GM21367 (cell line): Measurements from ENCODE around the gene KIF1C.

Experiments used
- ATAC-seq: cut with Tn5 transposase; IDR thresholded peaks from one replicate; pipeline ENCODE4 v1.9.1; 2021; ENCODE audit not compliant: unreplicated experiment

Gene KIF1C

GRCh38 chr17:4997302-4998026, at the start of gene KIF1C, which contains the start of gene INCA1:
Gene KIF1C (plus strand): TSS chr17:4997950. CDS start chr17:5000247, 2,297 bp downstream.
Gene INCA1 (minus strand): TSS chr17:4997522. CDS start chr17:4994437, 3,085 bp downstream.
- ATAC-seq, result peak; percentile 72

DNA sequence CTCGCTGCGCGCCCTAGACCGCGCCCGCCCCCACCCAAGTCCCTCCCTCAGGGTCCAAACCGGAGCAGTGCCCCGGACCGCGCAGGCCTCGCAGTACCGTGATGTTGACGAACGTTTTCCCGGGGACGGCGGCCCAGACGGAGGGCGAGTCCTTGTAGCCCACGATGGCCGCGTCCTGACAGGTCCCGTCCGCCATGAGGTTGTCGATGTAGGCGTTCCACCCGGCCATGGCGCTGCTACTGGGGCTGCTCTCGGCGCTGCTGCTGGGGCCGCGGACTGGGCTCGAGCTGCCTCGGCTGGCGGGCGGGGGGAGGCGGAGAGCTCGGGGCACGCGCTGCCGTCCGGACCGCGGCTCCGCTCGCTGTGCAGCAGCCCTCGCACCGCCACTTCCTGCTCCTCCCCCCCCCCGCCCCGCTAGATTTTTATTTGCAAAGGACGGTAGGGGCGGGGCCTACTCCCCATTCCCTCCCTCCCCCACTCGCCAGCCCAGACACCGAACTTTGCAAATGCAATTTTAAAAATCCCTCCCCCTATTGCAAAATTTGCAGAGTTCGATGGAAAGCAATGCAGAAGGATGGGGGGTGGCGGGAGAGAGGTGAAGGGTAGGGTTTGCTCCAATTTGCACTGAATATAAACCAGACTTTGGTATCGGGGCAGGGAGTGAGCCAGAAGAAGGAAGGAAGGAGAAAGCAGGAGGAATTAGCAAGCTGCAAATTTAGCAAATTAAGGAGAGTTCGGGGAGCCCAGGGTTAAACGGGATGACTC, 49.4 kb upstream of the KIF1C start, which contains the start of gene PFN1:
TSS of gene PFN1 (minus strand) at position 365 of the 765 bp plus-strand sequence. CDS start at position 229, 136 bp downstream.
- ATAC-seq, result no peak

DNA sequence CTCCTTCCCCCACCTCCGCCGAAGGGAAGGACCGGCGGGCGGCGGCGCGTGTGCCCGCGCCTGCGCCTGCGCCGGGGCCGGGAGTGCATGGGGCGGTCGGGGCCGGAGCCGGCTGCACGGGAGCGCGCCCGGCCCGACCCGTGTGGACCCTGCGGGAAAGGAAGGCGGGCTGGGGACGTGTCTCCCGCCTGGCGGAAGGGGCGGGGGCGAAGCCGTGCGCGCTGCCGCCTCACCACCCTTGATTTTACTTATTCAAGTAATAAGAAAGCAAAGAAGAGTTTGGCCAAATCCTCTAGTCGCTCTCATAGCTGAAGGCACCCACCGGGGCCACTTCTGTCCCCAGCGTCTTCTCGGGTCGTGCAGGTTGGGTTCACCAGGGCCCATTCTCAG, 48.8 kb upstream of the KIF1C start:
- ATAC-seq, result no peak

GRCh38 chr17:4949321-4950074, 48.3 kb upstream of the KIF1C start:
- ATAC-seq, result no peak

GRCh38 chr17:4950075-4950745, 47.5 kb upstream of the KIF1C start:
- no peak for ATAC-seq

DNA sequence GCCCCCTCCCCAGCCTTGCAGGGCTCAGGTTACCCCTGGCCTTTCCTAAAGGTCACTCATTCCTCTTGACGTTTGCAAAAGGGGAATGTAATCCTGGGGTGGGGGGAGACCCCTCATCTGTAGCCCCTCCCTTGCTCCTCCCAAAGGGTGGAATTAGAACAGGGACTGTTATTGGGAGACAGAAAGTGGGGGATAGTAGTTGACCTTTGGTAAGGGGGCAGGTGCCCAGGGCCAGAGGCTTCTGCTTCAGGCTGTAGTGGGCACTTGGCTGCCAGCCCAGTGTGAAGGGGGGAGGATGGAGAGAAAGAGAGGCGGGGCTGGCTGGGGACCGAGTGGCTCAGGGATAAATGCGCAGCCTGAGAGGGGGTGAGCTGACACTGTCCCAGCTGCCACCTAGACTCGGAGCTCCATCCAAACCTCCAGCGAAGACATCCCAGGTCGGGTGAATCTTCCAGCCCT, 47.0 kb upstream of the KIF1C start, which contains the start of gene ENO3:
TSS of gene ENO3 (plus strand) at position 374 of the 459 bp plus-strand sequence. CDS start 711 bp downstream, outside the sequence.
- ATAC-seq, result no peak

DNA sequence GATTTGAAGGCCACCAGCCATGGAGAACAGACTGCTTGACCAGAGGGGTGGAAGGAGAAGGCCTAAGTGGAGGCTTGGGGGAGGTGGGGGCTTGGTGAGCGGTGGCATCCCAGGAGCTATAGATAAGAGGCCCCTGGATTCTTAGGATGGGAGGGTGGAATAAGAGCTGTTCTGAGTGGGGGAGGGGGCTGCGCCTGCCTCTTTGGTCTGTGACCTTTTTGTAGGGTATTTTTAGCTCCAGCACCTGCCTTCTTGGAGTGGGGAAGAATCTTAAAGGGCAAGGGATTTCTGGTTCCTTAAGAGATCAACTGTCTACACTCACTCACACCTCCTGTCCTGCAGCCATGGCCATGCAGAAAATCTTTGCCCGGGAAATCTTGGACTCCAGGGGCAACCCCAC, 46.3 kb upstream of the KIF1C start:
- ATAC-seq, result no peak

DNA sequence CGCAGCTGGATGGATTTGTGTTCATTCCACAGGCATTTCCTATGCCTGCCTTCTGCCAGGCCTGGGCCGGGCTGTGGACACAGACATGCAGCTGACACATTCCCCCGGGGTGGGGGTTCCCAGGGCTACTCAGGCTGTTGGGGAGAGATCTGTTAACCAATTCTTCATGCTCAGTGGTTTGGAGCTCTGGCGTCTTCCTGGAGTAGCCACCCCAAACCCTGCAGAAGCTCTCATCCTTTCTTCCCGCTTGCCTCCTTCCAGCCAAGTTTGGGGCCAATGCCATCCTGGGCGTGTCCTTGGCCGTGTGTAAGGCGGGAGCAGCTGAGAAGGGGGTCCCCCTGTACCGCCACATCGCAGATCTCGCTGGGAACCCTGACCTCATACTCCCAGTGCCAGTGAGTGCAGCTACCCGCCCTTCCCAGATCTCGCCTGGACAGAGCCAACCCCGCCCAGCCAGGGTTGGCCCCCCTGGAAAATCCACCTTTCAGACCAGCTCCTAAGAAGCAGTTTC, 44.2 kb upstream of the KIF1C start:
- no peak for ATAC-seq

DNA sequence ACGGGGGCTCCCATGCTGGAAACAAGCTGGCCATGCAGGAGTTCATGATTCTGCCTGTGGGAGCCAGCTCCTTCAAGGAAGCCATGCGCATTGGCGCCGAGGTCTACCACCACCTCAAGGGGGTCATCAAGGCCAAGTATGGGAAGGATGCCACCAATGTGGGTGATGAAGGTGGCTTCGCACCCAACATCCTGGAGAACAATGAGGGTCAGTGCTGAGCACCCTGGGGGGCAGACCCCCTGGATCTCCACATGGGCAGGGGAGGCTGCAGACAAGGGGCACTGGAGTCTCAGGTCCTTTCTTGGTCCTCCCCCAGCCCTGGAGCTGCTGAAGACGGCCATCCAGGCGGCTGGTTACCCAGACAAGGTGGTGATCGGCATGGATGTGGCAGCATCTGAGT, 42.7 kb upstream of the KIF1C start:
- no peak for ATAC-seq

- ATAC-seq, result no peak
Measured at GRCh38 chr17:4956493-4957061, 41.2 kb upstream of the KIF1C start.

DNA sequence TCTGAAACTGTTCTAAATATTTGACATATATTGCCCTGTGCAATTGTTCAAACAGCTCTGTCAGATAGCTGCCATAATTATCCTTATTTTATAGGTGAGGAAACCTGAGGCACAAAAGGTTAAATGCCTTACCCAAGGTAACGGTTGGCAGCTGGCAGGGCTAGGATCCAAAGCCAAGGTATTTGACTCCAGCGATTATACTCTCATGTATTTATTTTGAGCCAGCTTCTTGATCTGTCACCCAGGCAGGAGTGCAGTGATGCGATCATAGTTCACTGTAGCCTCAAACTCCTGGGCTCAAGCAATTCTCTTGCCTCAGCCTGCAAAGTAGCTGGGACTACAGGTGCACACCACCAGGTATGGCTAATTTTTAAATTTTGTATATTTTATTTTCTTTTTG, 39.6 kb upstream of the KIF1C start:
- ATAC-seq, result no peak

GRCh38 chr17:4959261-4959965, 38.3 kb upstream of the KIF1C start:
- no peak for ATAC-seq

DNA sequence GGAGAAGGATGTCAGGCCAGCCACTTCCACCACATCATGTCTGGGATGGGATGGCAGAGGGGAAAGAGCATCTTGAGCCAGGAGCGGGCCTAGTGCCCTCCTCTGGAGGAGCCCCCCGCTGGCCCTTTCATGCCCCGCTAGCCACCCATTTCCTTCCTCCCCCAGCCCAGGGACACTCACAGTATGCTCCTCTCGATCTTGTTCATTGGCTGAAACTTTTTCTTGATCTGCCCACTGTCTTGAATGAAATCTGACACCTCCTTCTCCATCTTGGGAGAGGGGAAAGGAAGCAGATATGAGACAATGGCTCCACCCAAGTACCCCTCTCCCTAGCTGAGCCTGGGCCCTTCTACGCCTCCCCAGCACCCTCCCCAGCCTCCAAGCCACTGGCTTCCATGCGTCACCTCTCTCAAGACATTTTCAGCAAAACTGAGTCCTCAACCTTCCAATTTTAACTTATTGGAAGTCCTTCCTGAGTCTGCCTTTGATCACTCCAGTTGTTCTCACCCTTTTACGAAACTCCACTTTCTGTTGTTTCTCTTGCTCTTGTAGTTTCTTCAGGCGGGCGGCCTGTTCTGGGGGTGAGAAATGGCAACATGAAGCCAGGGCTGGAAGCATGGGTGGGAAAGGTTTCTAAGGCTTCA, 37.3 kb upstream of the KIF1C start:
- ATAC-seq, result no peak

- ATAC-seq, result no peak
Measured at GRCh38 chr17:4965311-4965986, 32.3 kb upstream of the KIF1C start.

GRCh38 chr17:4966844-4967538, 30.8 kb upstream of the KIF1C start:
- peak; percentile 67 for ATAC-seq

DNA sequence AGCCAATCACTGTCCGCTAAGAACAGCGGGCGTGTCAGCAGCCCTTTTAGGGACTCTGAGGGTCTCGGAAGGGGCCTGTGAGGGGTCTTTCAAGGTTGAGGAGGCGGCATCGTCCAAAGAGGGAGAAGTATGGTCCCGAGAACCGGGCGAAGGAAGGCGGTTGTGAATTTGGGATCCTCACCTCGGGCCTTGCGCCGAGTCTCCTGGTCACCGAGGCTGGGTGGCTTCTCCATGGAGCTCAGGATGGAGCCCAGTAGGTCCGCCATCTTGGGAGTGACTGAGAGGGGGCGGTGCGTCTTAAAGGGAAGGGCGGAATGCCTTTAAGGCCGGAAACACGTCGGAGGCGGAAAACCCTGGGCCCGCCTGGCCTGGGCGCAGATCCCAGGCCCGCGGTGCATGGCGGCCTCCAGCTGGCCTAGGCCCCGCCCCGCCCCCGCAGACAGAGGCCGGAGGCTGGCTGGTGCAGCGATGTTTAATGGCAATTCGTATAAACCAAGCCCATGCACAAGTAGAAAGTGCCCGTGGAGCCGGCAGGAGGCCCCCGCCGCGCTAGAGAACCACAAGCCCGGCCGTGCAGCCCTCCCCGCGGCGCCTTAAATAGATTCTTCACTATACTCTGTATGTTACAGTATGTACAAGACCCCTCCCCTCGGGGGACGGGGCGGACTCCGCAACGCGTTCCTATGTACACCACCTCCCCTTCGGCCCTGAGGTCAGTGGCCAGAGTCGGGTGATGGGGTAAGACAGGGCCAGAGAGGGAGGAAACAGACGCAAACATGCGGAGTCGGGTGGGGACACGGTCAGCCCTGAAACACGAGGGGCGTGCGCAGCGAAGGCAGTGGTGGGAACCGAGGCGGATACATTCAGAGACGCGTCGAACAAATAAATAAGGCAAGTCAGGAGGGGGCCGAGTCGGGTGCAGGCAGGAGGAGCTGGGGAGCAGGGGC, 29.9 kb upstream of the KIF1C start, which contains the start of gene SPAG7:
TSS of gene SPAG7 (minus strand) at position 279 of the 947 bp plus-strand sequence. CDS start at position 266, 13 bp downstream.
- ATAC-seq, result peak; percentile 50
